Kidney glomerular epithelial cell (primary cell): Measurements from ENCODE around the gene CERK.

ENCODE experiments used
- DNase-seq: peaks from one replicate; lab custom pipeline; 2025; lab: John Stamatoyannopoulos, UW

Gene CERK

GRCh38 chr22:46699091-46699490 lies 39.0 kb downstream of the CERK start:
- DNase-seq: no peak

- DNase-seq: no peak
These were observed 40.1 kb downstream of the CERK start for GRCh38 chr22:46697811-46698515.

GRCh38 chr22:46696614-46697013 lies 41.4 kb downstream of the CERK start:
- DNase-seq: no peak

GRCh38 chr22:46696229-46696518 lies 41.9 kb downstream of the CERK start:
- DNase-seq: no peak

GRCh38 chr22:46695346-46696228 lies 42.5 kb downstream of the CERK start:
- no peak for DNase-seq

GRCh38 chr22:46694416-46695170 lies 43.5 kb downstream of the CERK start:
- DNase-seq: no peak

- no peak for DNase-seq
These were observed 44.2 kb downstream of the CERK start for GRCh38 chr22:46693634-46694415.

GRCh38 chr22:46691571-46691970 lies 46.5 kb downstream of the CERK start:
- DNase-seq: no peak

- DNase-seq: no peak
These were observed 47.9 kb downstream of the CERK start for GRCh38 chr22:46690146-46690545.

- DNase-seq: no peak
These were observed 49.1 kb downstream of the CERK start for GRCh38 chr22:46688949-46689348.

- no peak for DNase-seq
These were observed 50.6 kb downstream of the CERK start for GRCh38 chr22:46687460-46687859.

GRCh38 chr22:46687048-46687444 lies 51.0 kb downstream of the CERK start:
- no peak for DNase-seq

- no peak for DNase-seq
These were observed 51.6 kb downstream of the CERK start for GRCh38 chr22:46686221-46687047.

- DNase-seq: no peak
These were observed 53.3 kb downstream of the CERK start for GRCh38 chr22:46684706-46685105.

- DNase-seq: no peak
These were observed 55.9 kb downstream of the CERK start for GRCh38 chr22:46682011-46682731.

GRCh38 chr22:46681010-46681409 lies 57.0 kb downstream of the CERK start:
- DNase-seq: no peak

- no peak for DNase-seq
These were observed 58.3 kb downstream of the CERK start for GRCh38 chr22:46679706-46680269.

GRCh38 chr22:46678785-46679700 lies 59.0 kb downstream of the CERK start:
- DNase-seq: no peak
